Activated T-helper 17 cell treated with anti-CD3 and anti-CD28 coated beads, Interleukin-2, amount 50 U/mL, for 72 hours (primary cell): ENCODE data around the gene RLF. TPM values are rescaled to one million over a fixed set of nuclear protein-coding genes. Genes with fewer than 3 reads are reported as not detected.

ENCODE experiments used
- ATAC-seq: fragments of 150-1000 bp; cut with Tn5 transposase; replicated peaks from 2 replicates; pipeline ENCODE4 v1.10.0; 2021; ENCODE audit warnings: mild to moderate bottlenecking, moderate library complexity
- H3K27ac Mint-ChIP-seq: one replicate; pipeline ENCODE4 v1.8.0; 2022; ENCODE audit warnings: mixed read lengths
- H3K27me3 Mint-ChIP-seq: one replicate; pipeline ENCODE4 v1.8.0; 2022; ENCODE audit warnings: mixed read lengths
- H3K36me3 Mint-ChIP-seq: one replicate; pipeline ENCODE4 v1.8.0; 2022; ENCODE audit warnings: low read depth, mild to moderate bottlenecking, mixed read lengths
- H3K4me1 Mint-ChIP-seq: one replicate; pipeline ENCODE4 v1.8.0; 2022; ENCODE audit warnings: mixed read lengths
- H3K4me3 Mint-ChIP-seq: one replicate; pipeline ENCODE4 v1.8.0; 2022; ENCODE audit warnings: mild to moderate bottlenecking, mixed read lengths
- H3K9me3 Mint-ChIP-seq: one replicate; pipeline ENCODE4 v1.8.0; 2022; ENCODE audit warnings: mixed read lengths
- total RNA-seq, 2 donors: library from RNA; stranded (reverse); gene quantifications; one replicate each; pipeline ENCODE4 v1.2.3, GENCODE V29; 2022

The RLF gene
- total RNA-seq, 2 donors from 2014 or later: 16.5 to 50.9 TPM

GRCh38 chr1:40239626-40240025 lies 78.4 kb downstream of the RLF start:
- Mint-ChIP-seq H3K4me1 (peaks cover 30% of the 10 kb centered on the region), H3K9me3 (peaks cover 3% of the 10 kb centered on the region), H3K4me3 (no peak overlapping the region), H3K27me3 (no peaks in the 10 kb centered on the region), H3K27ac (peak overlapping the region; percentile 55), H3K36me3 (peaks cover 67% of the 10 kb centered on the region)
- ATAC-seq: no peak

- no peaks in the 10 kb centered on the region for H3K27me3 Mint-ChIP-seq
- ATAC-seq: no peak
- peaks cover 59% of the 10 kb centered on the region for H3K36me3 Mint-ChIP-seq
- H3K4me3 Mint-ChIP-seq: no peak overlapping the region
- H3K4me1 Mint-ChIP-seq: peaks cover 30% of the 10 kb centered on the region
- peaks cover 3% of the 10 kb centered on the region for H3K9me3 Mint-ChIP-seq
- peak overlapping the region; percentile 55 for H3K27ac Mint-ChIP-seq
These were observed 79.2 kb downstream of the RLF start for GRCh38 chr1:40240390-40240789.

GRCh38 chr1:40241362-40241761 lies 80.2 kb downstream of the RLF start:
- Mint-ChIP-seq H3K36me3 (peaks cover 49% of the 10 kb centered on the region), H3K27me3 (no peaks in the 10 kb centered on the region), H3K4me1 (peaks cover 30% of the 10 kb centered on the region), H3K4me3 (peak overlapping the region; percentile 55), H3K9me3 (peaks cover 3% of the 10 kb centered on the region), H3K27ac (peak overlapping the region; percentile 81)
- peak; percentile 55 for ATAC-seq

- Mint-ChIP-seq H3K36me3 (peaks cover 29% of the 10 kb centered on the region), H3K4me1 (peaks cover 26% of the 10 kb centered on the region), H3K9me3 (peaks cover under 1% of the 10 kb centered on the region), H3K27ac (no peak overlapping the region), H3K4me3 (no peak overlapping the region), H3K27me3 (no peaks in the 10 kb centered on the region)
- ATAC-seq: no peak
These were observed 82.2 kb downstream of the RLF start for GRCh38 chr1:40243351-40243750.

GRCh38 chr1:40244138-40244744 lies 83.1 kb downstream of the RLF start:
- Mint-ChIP-seq H3K9me3 (no peaks in the 10 kb centered on the region), H3K36me3 (peaks cover 21% of the 10 kb centered on the region), H3K27ac (peak overlapping the region; percentile 26), H3K4me1 (peaks cover 20% of the 10 kb centered on the region), H3K4me3 (no peak overlapping the region), H3K27me3 (no peaks in the 10 kb centered on the region)
- peak; percentile 30 for ATAC-seq

GRCh38 chr1:40245686-40246085 lies 84.5 kb downstream of the RLF start:
- Mint-ChIP-seq H3K27me3 (no peaks in the 10 kb centered on the region), H3K27ac (no peak overlapping the region), H3K9me3 (no peaks in the 10 kb centered on the region), H3K4me1 (peaks cover 17% of the 10 kb centered on the region), H3K4me3 (no peak overlapping the region), H3K36me3 (peaks cover 7% of the 10 kb centered on the region)
- ATAC-seq: no peak

GRCh38 chr1:40247655-40248054 lies 86.5 kb downstream of the RLF start, which contains the start of gene TMCO2:
Gene TMCO2, plus strand, starts transcription at chr1:40247937. Its CDS starts 57 bp downstream, at chr1:40247994.
- H3K27me3 Mint-ChIP-seq: no peaks in the 10 kb centered on the region
- ATAC-seq: no peak
- H3K27ac Mint-ChIP-seq: no peak within 1 kb of the TSS
- no peak within 1 kb of the TSS for H3K4me3 Mint-ChIP-seq
- H3K9me3 Mint-ChIP-seq: no peaks in the 10 kb centered on the region
- peaks cover 5% of the 10 kb centered on the region for H3K4me1 Mint-ChIP-seq
- H3K36me3 Mint-ChIP-seq: no peaks in the 10 kb centered on the region

GRCh38 chr1:40248412-40248811 lies 87.2 kb downstream of the RLF start:
- ATAC-seq: no peak
- Mint-ChIP-seq H3K27me3 (no peaks in the 10 kb centered on the region), H3K27ac (no peak overlapping the region), H3K9me3 (no peaks in the 10 kb centered on the region), H3K4me1 (peaks cover 5% of the 10 kb centered on the region), H3K4me3 (no peak overlapping the region), H3K36me3 (no peaks in the 10 kb centered on the region)

- Mint-ChIP-seq H3K36me3 (no peaks in the 10 kb centered on the region), H3K4me1 (peaks cover 12% of the 10 kb centered on the region), H3K4me3 (no peak overlapping the region), H3K9me3 (no peaks in the 10 kb centered on the region), H3K27ac (no peak overlapping the region), H3K27me3 (no peaks in the 10 kb centered on the region)
- no peak for ATAC-seq
These were observed 90.3 kb downstream of the RLF start for GRCh38 chr1:40251456-40251855.

- Mint-ChIP-seq H3K27ac (no peak overlapping the region), H3K36me3 (peaks cover under 1% of the 10 kb centered on the region), H3K4me1 (peaks cover 12% of the 10 kb centered on the region), H3K4me3 (no peak overlapping the region), H3K27me3 (no peaks in the 10 kb centered on the region), H3K9me3 (no peaks in the 10 kb centered on the region)
- no peak for ATAC-seq
These were observed 91.4 kb downstream of the RLF start for GRCh38 chr1:40252601-40253000.

- Mint-ChIP-seq H3K4me1 (peaks cover 12% of the 10 kb centered on the region), H3K27ac (no peak overlapping the region), H3K27me3 (no peaks in the 10 kb centered on the region), H3K36me3 (peaks cover 22% of the 10 kb centered on the region), H3K4me3 (no peak overlapping the region), H3K9me3 (no peaks in the 10 kb centered on the region)
- ATAC-seq: no peak
These were observed 94.0 kb downstream of the RLF start for GRCh38 chr1:40255231-40255630.

- Mint-ChIP-seq H3K4me3 (peak overlapping the region; percentile 94), H3K4me1 (peaks cover 12% of the 10 kb centered on the region), H3K27ac (peak overlapping the region; percentile 99), H3K36me3 (peaks cover 35% of the 10 kb centered on the region), H3K27me3 (no peaks in the 10 kb centered on the region), H3K9me3 (no peaks in the 10 kb centered on the region)
- no peak for ATAC-seq
These were observed 95.4 kb downstream of the RLF start for GRCh38 chr1:40256401-40257084.

- H3K9me3 Mint-ChIP-seq: no peaks in the 10 kb centered on the region
- no peaks in the 10 kb centered on the region for H3K27me3 Mint-ChIP-seq
- ATAC-seq: peak; percentile 46
- H3K4me3 Mint-ChIP-seq: peak overlapping the region; percentile 94
- H3K4me1 Mint-ChIP-seq: peaks cover 12% of the 10 kb centered on the region
- peaks cover 43% of the 10 kb centered on the region for H3K36me3 Mint-ChIP-seq
- H3K27ac Mint-ChIP-seq: peak overlapping the region; percentile 99
These were observed 96.1 kb downstream of the RLF start for GRCh38 chr1:40257313-40257687.

GRCh38 chr1:40257688-40258444 lies 96.7 kb downstream of the RLF start, which contains the start of gene ZMPSTE24:
Gene ZMPSTE24, plus strand, starts transcription at chr1:40258236. Its CDS starts 36 bp downstream, at chr1:40258272.
- Mint-ChIP-seq H3K27me3 (no peaks in the 10 kb centered on the region), H3K36me3 (peaks cover 48% of the 10 kb centered on the region), H3K9me3 (no peaks in the 10 kb centered on the region), H3K4me1 (peaks cover 17% of the 10 kb centered on the region), H3K27ac (peak within 1 kb of the TSS; percentile 99), H3K4me3 (peak within 1 kb of the TSS; percentile 94)
- ATAC-seq: peak; percentile 94

GRCh38 chr1:40258445-40258769 lies 97.2 kb downstream of the RLF start:
- ATAC-seq: no peak
- H3K9me3 Mint-ChIP-seq: no peaks in the 10 kb centered on the region
- H3K36me3 Mint-ChIP-seq: peaks cover 54% of the 10 kb centered on the region
- H3K4me1 Mint-ChIP-seq: peaks cover 20% of the 10 kb centered on the region
- peak overlapping the region; percentile 99 for H3K27ac Mint-ChIP-seq
- no peaks in the 10 kb centered on the region for H3K27me3 Mint-ChIP-seq
- H3K4me3 Mint-ChIP-seq: peak overlapping the region; percentile 94
